Stimulated activated CD8-positive, alpha-beta memory T cell treated with anti-CD3 and anti-CD28 coated beads, Interleukin-4, amount 100 ng/mL, for 48 hours (primary cell): ENCODE data around the gene CNGA1.
"Not testable (repeated sequence)": the region's sequence is repeated elsewhere in the genome, so short reads cannot be mapped to it uniquely, and the experiment has no call there.

ENCODE experiments used
- DNase-seq: peaks from one replicate; pipeline ENCODE4 v3.0.0-alpha.2; 2020

The CNGA1 gene

DNA sequence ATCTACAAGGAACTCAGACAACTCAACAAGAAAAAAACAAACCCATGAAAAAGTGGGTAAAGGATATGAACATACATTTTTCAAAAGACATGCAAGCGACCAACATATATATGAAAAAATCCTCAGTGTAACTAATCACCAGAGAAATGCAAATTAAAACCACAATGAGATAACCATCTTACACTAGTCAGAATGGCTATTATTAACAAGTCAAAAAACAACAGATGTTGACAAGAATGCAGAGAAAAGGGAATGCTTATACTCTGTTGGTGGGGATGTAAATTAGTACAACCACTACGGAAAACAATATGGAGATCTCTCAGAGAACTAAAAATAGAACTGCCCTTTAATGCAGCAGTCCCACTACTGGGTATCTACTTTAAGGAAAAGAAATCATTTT lies 12.2 kb upstream of the CNGA1 start:
- DNase-seq = no peak

DNA sequence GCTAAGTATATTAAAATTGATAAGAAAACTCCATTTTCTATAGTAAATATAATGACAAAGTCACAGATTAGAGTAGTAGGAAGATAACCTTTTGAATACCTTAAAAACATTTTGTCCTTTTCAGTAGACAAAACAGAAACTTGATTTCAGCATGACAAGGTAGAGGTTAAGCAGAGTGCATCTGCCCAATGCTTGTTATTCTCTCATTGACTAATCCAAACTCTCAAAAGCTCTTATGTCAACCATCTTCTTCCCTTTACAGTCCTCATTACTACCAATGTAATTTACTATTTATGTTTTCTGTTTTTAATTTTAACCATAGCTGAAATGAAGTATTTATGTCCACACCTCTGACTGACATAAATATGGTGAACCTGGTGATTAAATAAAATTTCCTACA lies 11.2 kb upstream of the CNGA1 start:
- no peak for DNase-seq

DNA sequence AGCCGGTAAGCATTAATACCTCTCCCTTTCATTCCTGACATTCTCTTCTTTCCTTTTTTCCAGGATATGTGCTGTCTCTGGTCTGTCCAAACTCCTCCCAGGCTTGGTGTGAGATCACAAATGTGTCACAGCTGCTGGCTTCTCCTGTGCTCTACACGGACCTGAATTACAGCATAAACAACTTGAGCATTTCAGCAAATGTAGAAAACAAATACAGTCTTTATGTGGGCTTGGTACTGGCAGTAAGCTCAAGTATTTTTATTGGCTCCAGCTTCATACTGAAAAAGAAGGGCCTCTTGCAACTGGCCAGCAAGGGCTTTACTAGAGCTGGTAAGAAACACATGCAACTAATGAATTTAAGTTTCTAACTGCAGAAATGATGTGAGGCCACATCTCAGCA lies 8.5 kb upstream of the CNGA1 start:
- DNase-seq = no peak

DNA sequence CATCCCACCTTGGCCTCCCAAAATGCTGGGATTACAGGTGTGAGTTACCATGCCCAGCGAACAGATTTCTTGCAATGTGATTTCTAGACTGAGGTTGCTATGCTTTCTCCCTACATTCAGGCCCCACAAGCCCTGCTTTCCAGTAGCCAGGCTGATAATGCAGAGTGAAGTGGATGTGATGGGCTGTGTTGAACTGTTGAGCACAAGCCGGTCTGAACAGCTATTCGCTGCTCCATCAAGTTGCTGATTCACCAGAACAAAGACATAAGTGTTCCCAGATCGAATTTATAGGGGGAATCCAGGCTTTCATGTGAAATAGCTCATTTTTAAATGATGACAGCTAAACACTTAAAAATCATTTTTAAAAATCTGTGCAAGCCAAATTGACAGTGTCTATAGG lies 8.0 kb upstream of the CNGA1 start:
- DNase-seq = no peak

DNA sequence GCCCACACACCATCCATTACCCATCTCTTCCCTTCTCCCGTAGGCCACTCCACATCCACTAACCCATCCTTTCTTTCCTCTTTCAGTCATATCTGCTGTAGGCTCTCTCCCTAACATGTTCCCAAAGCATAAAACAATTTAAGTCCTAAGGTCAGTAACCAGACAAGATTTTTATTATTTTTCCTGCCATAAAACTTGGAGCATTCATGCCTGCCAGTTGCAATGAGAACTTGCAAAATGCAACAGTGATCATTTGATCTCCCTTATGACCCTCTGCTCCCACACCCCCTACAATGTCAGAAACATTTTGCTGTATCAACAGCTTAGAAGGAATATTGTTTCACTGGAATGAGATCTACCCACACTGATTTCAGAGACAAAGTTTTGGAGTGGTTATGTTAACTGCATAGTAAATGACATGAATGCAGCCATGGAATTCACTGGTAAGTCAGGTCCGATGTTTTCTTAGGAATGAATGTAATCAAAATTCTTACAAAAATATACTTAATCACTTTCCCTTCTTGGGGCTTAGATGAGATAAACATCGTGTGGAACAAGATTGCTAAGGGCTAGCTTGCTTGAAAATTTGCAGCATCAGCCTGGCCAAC lies 5.8 kb upstream of the CNGA1 start:
- DNase-seq = no peak

DNA sequence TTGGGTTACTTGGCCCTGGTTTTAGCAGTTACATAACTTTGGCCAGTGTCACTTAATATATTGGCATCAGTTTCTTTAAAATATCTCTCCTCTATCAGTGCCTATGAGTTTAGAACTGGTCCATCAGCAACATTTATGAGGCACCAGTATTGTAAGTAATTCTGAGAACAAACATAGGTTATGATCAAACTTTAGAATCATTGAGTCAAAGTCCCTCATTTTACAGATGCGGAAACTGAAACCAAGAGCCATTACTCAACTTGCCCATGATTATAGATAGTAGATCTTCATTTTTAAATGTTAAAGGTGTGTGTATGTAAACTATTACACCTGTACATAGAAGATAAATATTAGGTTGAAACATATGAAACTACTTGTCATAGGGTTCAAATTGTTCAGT lies 4.6 kb upstream of the CNGA1 start:
- DNase-seq = no peak

DNA sequence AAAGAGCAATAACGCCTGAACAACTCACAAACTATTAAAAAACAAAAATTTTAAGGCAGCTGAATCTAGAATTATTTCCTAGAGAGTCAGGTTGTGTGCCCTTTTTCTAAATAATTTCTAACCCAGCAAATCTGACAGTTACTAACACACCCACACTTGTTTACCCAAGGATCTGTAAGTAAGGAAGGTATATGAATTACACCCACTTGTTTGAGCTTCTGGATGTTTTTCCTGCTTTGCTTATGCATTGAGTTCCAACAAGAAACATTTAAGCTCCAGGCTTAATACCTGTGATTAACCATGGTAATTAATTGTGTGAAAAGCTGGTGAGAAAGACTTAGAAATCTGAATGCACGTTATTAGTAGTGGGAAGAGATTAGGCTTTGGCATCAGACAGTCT lies 1.6 kb upstream of the CNGA1 start:
- no peak for DNase-seq

DNA sequence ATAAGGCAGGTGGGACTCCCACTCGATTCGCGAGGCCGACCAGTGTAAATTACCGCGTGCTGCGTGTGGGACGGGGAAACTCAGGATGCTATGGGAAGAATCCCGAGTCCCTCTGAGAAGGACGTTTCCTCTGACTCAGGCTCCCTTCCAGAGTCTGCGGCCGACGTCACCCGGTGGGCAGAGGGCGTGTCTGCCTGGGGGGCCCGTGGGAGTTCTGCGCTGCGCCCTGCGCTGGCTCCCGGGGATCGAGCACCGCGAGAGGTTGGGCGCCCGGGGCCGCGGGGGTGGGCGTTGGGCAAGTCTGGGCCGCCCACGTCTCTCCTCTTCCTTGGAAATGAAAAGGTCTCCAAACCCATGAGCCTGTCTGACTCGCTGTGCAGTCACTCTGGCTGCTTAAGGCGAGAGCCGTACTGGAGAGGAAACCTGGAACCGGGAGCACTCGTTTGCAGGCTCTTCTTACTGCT lies 659 bp upstream of the CNGA1 start:
- peak; percentile 77 for DNase-seq

DNA sequence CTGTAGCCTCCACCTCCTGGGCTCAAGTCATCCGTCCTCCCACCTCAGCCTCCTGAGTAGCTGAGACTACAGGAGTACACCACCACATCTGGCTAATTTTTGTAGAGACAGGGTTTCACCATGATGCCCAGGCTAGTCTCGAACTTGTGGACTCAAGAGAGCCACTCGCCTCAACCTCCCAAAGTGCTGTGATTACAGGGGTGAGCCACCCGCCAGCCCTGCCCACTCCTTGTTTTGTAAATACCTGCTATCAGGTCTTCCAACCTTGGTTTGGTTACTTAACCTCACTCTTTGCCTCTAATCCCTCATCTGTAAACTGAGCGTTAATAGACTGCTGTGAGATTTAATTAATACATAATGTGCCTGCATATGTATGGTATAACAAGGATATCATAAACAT lies 803 bp downstream of the CNGA1 start:
- no peak for DNase-seq

DNA sequence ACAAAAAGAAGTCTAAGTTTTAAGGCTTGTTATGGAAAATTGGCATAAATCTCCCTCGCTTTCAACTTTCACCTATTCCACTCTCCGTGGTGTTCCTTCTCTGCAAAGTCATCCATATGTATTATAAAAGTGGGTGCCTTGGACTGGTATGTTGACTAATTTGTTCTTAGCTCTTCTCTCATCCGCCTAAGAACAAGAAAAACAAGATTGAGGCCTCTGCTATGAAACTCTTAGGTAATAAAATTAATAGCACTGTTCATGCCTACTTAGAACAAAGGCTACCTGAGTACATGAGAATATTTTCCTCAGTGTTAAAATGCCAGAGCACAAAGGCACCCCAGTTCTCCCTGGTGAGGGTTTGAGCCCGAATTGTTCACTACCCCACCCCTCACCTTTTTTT lies 1.3 kb downstream of the CNGA1 start:
- no peak for DNase-seq

DNA sequence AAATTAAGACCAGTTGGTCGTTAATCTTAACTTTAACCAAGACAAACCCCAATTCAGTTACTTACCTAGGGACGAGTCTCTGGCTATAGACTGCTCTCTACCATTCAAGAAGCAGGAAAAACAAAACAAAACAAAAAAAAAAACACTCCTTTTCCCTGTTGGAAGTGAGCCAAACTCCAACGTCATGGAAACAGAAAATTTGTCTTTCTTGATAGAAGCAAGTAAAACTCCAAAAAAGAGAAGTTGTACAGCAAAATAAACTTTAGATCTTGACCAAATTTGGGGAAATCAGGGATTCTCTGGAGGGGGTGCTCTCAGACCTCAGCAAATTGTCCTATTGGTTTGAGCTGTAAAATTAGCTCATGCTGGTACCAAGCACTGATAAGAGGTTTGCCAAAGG lies 3.7 kb downstream of the CNGA1 start:
- DNase-seq = no peak

DNA sequence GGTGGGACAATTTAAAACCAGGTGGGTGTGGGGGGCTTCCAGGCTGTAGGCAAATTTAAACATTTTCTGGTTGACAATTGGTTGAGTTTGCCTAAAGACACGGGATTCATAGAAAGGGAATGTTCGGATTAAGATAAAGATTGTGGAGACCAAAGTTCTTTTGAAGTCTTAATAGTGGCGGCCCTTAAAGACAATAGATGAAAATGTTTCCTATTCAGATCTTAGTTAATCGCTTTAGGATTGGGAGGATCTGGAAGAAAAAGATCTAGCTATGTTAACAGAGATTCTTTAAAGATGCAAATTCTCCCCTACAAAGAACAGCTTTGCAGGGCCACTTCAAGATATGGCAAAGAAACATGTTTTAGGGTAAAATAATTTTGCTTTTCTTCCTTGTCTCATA lies 4.8 kb downstream of the CNGA1 start:
- no peak for DNase-seq

DNA sequence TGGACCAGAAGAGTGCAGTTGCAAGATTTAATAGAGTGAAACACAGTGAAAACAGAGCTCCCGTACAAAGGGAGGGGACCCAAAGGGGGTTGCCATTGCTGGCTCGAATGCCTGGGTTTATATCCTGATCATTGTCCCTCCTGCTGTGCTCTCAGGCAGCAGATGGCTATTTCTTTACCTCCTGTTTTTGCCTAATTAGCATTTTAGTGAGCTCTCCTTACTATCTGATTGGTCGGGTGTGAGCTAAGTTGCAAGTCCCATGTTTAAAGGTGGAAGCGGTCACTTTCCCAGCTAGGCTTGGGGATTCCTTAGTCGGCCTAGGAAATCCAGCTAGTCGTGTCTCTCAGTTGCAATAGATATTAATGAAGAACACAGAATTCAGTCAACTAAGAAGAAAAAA lies 5.6 kb downstream of the CNGA1 start:
- not testable (repeated sequence) for DNase-seq

DNA sequence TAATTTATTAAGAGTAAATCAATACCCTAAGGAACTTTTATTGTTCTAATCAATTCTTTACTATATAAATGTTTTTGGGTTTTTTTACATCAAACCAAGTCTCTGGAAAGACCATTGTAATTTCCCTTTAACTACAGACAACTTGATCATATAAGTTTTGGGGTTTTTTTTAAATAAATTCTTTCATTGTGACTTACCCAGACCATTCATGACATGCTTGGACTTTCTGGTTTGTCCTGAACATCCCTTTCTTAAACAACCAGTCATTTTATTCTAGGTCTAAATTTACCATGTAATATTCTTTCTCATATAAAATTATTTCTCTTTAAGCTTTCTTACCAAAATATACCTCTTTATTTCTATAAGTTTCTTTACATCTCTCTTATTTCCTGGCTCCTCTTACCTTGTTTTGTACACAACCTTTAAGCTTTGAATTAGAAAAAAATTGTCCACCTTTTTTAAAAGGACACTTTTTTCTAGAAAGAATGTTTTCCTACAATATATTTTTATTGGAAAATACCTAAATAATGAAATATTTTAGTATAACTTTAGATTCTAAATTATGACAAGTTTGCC lies 8.4 kb downstream of the CNGA1 start:
- no peak for DNase-seq

DNA sequence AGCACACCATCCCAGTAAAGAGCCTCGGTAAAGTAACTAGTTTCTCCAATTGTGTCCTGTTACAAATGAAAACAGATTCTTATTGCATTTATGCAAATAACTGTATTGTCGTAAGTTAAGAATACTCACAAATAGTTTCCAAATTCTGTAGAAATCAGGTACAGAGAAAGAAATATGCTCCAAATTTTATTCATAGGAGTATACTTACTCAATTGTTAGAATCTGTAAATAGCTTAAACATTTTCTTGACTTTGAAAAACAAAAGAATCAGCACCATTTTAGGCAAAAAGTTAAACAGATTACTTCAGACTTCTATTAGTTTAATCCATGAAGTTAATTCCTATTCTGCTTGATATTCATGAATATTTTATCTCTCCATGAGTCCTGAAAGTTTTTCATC lies 10.7 kb downstream of the CNGA1 start:
- no peak for DNase-seq

DNA sequence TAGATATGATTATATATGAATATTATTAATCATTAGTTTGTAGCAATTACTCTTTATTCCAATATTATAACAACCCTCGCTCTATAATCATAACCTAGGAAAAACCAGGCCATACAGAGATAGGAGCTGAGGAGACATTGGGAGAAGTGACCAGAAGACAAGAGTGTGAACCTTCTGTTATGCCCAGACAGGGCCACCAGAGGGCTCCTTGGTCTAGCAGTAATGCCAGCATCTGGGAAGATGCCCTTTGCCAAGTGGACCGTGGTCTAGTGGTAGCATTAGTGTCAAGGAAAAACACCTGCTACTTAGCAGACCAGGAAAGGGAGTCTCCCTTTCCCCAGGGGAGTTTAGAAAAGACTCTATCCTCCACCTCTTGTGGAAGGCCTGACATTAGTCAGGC lies 12.9 kb downstream of the CNGA1 start:
- DNase-seq = peak; percentile 61

DNA sequence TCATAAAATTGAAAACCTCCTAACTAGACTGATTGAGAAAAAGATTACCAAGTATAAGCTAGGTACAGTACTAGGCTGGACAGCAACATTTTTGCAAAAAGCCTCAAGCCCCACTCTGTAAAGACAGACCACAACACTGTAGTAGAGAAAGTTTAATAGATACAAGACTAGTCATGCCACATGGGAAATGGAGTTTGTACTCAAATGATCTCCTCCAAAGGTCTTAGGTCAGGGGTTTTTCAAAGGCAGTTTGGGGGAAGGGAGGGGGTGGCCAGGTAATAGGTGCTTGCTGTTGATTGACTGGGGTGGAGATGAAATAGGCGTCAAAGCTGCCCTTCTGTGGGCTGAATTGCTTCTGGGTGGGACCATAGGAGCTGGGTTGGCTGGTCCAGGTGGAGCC lies 14.2 kb downstream of the CNGA1 start:
- DNase-seq = no peak

DNA sequence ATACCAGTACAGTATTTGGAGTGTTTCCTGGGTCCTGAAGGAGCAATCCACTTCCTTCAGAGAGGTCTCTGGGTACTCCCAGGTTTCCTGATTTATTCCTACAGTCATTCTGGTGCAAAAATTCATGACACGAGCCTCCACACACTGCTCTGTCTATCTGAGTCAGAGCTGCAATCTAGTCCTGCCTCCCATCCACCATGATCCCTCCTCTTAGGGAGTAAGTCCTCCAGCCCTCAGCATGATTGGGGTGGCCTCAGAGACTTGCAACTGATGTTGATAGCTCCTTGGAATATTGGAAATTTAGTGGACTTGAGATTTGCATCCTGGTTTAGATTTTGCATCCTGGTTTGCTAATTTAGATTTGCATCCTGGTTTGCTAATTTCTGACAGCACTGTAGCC lies 20.5 kb downstream of the CNGA1 start:
- no peak for DNase-seq

DNA sequence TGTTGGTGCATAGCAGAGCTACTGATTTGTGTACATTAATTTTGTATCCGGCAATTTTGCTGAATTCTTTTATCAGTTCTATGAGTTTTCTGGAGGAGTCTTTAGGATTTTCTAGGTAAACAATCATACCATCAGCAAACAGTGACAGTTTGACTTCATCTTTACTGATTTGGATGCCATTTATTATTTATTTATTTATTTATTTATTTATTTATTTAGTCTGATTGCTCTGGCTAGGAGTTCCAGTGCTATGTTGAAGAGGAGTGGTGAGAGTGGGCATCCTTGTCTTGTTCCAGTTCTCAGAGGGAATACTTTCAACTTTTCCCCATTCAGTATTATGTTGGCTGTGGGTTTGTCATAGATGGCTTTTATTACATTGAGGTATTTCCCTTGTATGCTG lies 24.0 kb downstream of the CNGA1 start:
- DNase-seq = not testable (repeated sequence)

DNA sequence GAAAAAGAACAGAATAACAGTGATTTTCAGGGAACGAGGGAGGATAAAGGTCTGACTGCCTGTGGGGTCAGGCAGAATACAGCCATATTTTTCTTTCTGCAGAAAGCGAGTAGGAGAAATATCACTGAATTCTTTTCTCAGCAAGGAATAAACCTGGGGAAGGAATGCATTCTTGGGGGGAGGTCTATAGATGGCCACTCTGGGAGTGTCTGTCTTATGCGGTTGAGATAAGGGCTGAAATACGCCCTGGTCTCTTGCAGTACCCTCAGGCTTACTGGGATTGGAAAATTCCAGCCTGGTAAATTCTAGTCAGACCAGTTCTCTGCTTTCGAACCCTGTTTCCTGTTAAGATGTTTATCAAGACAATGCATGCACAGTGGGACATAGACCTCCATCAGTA lies 26.3 kb downstream of the CNGA1 start:
- DNase-seq = no peak

DNA sequence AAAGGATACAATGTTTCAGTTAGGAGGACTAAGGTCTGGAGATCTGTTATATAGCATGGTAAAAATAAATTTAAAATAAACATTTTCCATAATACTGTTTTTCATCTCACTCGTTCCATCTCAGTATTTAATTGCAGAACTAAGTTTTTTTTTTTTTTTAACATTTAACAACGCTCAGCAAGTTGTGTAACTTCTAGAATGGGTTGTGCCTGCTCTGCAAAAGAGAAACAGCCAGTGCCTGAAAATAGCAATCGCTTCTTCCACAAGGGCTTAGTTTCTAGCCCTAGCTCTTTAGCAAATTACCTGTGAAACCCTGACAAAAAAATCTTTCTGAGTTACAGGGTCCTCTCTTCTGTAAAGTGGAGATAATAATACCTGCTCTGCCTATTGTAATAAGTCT lies 41.9 kb downstream of the CNGA1 start:
- no peak for DNase-seq

DNA sequence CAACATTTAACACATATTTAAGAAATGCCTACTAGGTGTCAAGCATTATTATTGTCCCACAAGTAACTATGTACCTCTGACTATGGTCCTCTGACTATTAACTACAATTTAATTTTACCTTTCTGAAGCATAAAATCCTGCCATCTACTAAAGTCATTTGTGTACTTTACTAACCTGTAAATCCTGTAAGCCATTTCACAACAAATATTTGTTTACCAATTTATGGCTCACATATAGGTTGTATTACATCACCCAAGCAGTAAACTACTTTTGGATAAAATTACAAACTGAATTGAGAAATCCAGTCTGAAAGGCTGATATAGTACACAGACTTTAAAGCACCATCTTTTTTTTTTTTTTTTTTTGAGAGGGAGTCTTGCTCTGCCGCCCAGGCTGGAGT lies 43.8 kb downstream of the CNGA1 start:
- no peak for DNase-seq

DNA sequence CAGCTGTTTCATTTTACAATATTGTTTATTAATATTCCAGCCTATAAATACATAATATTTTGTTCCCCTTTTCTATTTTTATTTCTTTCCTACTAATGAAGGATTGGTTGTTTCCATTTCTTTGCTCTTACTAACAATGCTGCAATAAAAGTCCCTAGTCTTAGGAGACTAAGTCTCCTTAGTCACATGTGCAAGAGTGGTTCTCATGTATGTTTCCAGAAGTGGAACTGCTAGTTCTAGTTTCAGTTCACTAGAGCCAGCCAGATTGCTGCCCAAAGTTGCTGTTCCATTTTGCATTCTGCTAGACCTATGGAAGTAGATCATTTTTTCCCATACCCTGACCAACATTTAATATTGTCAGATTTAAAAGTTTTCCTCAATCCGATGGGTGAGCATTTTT lies 44.3 kb downstream of the CNGA1 start:
- no peak for DNase-seq

DNA sequence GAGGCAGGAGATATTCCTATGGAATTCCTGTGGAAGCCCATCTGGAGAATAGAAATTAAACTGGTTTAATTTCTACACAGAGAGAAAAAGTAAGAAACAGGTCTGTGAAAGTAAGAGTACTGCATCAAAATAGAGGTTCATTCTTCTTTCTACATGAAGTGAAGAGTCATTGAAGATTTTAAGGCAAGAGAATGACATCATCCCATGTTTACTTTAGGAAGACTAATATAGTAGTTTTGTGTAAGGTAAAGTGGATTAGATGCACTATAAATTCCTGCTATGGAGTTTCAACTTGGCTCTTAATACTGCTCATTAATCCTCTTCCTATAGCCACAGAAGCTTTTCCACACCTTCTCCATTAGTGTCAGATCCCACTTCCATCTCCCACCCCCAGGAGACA lies 47.6 kb downstream of the CNGA1 start:
- DNase-seq = no peak

DNA sequence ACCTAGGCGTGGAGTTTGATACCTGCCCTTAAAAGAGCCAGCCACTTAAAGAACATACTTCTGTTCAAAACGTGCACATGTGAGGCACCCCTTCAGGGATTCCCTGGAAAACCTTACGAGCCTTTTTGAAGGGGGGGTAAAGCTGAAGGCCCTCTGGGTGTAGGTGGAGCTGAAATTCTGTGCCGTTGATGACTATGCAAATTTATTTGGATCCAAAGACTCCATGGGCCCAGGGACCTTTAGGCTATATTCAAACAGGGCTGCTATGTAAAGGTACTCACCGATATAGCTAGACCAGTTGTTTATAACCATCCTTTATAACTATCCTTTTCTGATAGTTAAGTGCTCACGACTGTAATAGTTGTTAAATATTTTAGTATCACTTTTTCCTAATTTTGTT lies 61.8 kb downstream of the CNGA1 start:
- DNase-seq = no peak

DNA sequence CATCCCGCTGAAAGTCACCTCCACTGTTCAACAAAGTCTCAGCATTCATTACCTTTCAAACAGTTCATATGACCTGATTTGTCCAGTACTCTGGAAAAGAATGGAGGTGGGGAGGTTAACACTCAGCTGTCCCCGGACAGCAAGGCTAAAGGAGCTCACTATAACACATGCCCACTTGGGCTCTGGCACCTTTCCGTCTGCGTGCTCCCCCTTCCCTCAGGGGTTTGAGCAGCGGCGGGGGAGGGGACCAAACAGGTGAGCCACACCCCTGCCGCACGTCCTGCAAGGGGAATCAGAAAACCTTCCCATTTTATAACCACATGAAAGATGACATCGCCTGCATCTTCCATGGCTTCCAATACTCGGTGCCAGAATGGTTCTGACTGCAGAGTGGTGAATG lies 62.2 kb downstream of the CNGA1 start:
- DNase-seq = no peak
